Duodenal mucosa (tissue), 2 donors: ENCODE data around the gene OGFR.

Experiments
- H3K27ac ChIP-seq: one replicate; pipeline ENCODE4 v1.7.0; 2013; ENCODE audit warnings: low read depth, low read length
- H3K27me3 ChIP-seq, 2 donors: one replicate each; pipeline ENCODE4 v1.7.0; 2013; ENCODE audit warnings: low read length in 2 of 2, control low read depth in 1 of 2; ENCODE audit not compliant: insufficient read depth in 2 of 2, control insufficient read depth in 1 of 2
- H3K36me3 ChIP-seq, 2 donors: one replicate each; pipeline ENCODE4 v1.7.0; 2013; ENCODE audit warnings: low read length in 2 of 2, control low read depth in 1 of 2; ENCODE audit not compliant: insufficient read depth in 2 of 2, control insufficient read depth in 1 of 2
- H3K4me1 ChIP-seq, 2 donors: one replicate each; pipeline ENCODE4 v1.7.0; 2013; ENCODE audit warnings: low read length in 2 of 2, control low read depth in 1 of 2; ENCODE audit not compliant: insufficient read depth in 2 of 2, control insufficient read depth in 1 of 2
- H3K4me3 ChIP-seq, 2 donors: one replicate each; pipeline ENCODE4 v1.7.0; 2013; ENCODE audit warnings: low read length in 2 of 2, low read depth in 1 of 2
- H3K9ac ChIP-seq, 2 donors: one replicate each; pipeline ENCODE4 v1.7.0; 2013; ENCODE audit warnings: low read length in 2 of 2, low read depth in 1 of 2
- H3K9me3 ChIP-seq, 2 donors: one replicate each; pipeline ENCODE4 v1.7.0; 2013; ENCODE audit warnings: low read length in 2 of 2, control low read depth in 1 of 2; ENCODE audit not compliant: control insufficient read depth in 1 of 2

The OGFR gene

GRCh38 chr20:62792182-62792939, 12.3 kb upstream of the OGFR start:
- peaks cover 21 to 24% of the 10 kb centered on the region in 2 donors for H3K4me1 ChIP-seq
- no peak overlapping the region for H3K9ac ChIP-seq
- H3K4me3 ChIP-seq: no peak overlapping the region
- H3K9me3 ChIP-seq: no peaks in the 10 kb centered on the region
- H3K27ac ChIP-seq: no peak overlapping the region
- no peaks in the 10 kb centered on the region for H3K36me3 ChIP-seq
- H3K27me3 ChIP-seq: no peaks in the 10 kb centered on the region

GRCh38 chr20:62792940-62793756, 11.5 kb upstream of the OGFR start:
- Histone ChIP-seq H3K27ac (peak overlapping the region; percentile 85), H3K9me3 (no peaks in the 10 kb centered on the region), H3K36me3 (no peaks in the 10 kb centered on the region), H3K27me3 (no peaks in the 10 kb centered on the region), H3K4me1 (peaks cover 25 to 26% of the 10 kb centered on the region in 2 donors), H3K4me3 (peak overlapping the region; percentile 52 to 64), H3K9ac (peak overlapping the region; percentile 65 to 82)

DNA sequence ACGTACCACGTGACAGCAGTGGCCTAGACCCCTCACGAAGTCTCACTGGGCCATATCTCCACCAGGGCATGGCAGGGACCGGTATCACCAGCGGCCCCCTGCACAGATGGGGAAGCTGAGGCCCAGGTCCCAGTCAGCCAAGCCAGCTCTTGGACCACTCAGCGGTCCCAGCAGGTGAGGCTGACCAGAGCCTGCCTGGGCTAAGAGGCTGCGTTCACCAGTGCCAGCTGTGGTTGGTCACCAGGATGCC, 11.0 kb upstream of the OGFR start:
- Histone ChIP-seq H3K9me3 (no peaks in the 10 kb centered on the region), H3K9ac (peak overlapping the region; percentile 65 to 82), H3K27me3 (no peaks in the 10 kb centered on the region), H3K4me1 (peaks cover 28 to 30% of the 10 kb centered on the region in 2 donors), H3K27ac (peak overlapping the region; percentile 85), H3K4me3 (peak overlapping the region; percentile 52 to 64), H3K36me3 (peaks cover 0 to 3% of the 10 kb centered on the region in 2 donors)

DNA sequence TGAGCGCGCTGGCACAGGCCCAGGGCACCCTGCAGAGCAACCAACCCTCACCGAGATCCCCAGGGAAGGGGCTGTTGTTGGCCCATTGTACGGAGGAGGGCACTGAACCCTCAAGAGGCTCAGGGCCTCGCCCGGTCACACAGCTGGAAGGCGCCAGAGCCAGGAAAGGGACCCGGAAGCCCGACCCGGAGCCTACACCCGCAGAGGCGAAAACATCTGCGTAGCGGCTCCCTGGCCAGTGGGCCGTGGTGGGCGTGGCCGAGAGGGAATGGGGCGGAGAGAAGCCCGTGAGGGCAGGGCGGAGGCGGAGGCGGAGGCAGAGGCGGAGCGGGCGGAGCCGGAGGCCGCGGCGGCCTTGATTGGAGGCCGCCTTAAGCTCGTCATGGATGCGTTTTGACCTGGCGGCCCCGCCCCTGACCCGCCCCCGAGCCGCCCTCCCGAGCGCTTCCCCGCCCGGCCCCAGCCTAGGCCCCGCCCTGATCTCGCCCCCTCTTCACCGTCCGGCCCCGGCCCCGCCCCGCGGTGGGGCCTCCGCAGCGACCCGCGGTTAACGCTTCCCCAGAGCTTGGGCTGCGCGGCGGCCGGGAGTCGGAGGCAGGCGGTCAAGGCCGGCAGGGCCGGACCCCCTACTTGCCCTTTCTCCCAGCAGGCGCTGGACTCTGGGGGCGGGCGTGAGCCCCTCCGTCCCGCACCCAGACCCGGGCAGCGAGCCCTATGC, 10.5 kb upstream of the OGFR start:
- no peaks in the 10 kb centered on the region for H3K9me3 ChIP-seq
- H3K36me3 ChIP-seq: peaks cover 0 to 8% of the 10 kb centered on the region in 2 donors
- H3K27me3 ChIP-seq: no peaks in the 10 kb centered on the region
- peaks cover 33% of the 10 kb centered on the region in 2 donors for H3K4me1 ChIP-seq
- peak overlapping the region; percentile 82 to 91 for H3K9ac ChIP-seq
- peak overlapping the region; percentile 78 to 84 for H3K4me3 ChIP-seq
- H3K27ac ChIP-seq: peak overlapping the region; percentile 85

DNA sequence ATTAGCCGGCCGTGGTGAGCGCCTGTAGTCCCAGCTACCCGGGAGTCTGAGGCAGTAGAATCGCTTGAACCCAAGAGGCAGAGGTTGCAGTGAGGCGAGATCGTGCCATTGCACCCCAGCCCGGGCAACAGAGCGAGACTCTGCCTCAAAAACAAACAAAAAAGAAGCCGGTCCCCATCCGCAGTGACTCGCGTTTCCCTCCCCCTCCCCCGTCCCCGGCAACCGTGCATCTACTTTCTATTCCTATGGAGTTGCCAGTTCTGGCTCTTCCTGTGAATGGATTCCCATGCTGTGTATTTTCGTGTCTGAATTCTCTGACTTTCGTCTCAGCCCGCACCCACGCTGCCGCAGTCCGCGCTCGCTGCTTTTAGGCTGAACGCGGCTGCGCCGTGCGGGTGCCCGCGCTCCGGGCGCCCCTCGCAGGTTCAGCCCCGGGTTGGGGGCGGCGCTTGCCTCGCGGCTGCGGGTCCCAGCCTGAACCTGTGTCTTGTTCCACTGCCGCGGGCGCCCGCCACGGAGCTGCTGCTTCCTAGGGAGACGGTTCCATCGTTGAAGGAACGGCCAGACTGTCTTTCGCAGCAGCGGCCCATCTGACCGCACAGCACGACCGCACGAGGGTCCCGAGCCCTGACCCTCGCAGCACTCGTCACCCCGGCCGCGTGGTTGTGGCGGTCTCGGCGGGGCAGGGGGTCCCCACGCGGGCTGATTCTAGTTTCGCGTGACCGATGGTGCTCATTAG, 9.4 kb upstream of the OGFR start:
- peak overlapping the region; percentile 78 to 84 for H3K4me3 ChIP-seq
- H3K36me3 ChIP-seq: peaks cover 5 to 17% of the 10 kb centered on the region in 2 donors
- peak overlapping the region; percentile 65 to 91 for H3K9ac ChIP-seq
- H3K27me3 ChIP-seq: no peaks in the 10 kb centered on the region
- peak overlapping the region; percentile 75 for H3K27ac ChIP-seq
- H3K9me3 ChIP-seq: no peaks in the 10 kb centered on the region
- peaks cover 33% of the 10 kb centered on the region in 2 donors for H3K4me1 ChIP-seq

DNA sequence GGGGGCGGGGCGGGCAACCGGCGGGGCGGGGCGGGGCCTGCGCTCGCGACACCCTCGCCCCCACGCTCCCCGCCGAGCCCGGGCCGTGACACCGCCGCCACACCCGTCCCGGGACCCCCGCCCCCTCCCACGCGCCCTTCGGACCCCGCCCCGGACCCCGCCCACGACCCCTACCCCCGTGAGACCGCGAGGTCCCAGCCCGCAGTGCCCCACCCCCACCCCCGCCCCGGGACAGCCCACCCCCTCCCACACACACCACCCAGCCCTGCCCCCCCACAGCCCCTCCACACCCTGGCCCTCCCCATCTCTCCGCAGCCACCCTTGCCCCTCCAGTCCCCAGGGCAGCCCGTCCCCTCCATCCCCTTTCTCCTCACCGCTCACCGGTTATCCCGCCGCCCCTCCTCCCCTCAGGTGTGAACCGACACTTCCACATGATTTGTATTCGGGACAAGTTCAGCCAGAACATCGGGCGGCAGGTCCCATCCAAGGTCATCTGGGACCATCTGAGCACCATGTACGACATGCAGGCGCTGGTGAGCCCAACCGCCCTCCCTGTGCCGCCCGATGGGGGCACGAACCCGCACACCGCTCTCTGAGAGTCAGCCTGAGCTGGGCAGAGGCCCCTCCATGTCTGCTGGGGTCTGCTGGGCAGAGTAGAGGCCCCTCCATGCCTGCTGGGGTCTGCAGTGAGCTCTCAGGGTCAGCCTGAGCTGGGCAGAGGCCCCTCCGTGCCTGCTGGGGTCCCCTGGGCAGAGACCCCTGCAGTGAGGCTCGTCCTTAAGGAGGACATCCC, 7.7 kb upstream of the OGFR start:
- H3K9ac ChIP-seq: peak overlapping the region; percentile 63 to 66

DNA sequence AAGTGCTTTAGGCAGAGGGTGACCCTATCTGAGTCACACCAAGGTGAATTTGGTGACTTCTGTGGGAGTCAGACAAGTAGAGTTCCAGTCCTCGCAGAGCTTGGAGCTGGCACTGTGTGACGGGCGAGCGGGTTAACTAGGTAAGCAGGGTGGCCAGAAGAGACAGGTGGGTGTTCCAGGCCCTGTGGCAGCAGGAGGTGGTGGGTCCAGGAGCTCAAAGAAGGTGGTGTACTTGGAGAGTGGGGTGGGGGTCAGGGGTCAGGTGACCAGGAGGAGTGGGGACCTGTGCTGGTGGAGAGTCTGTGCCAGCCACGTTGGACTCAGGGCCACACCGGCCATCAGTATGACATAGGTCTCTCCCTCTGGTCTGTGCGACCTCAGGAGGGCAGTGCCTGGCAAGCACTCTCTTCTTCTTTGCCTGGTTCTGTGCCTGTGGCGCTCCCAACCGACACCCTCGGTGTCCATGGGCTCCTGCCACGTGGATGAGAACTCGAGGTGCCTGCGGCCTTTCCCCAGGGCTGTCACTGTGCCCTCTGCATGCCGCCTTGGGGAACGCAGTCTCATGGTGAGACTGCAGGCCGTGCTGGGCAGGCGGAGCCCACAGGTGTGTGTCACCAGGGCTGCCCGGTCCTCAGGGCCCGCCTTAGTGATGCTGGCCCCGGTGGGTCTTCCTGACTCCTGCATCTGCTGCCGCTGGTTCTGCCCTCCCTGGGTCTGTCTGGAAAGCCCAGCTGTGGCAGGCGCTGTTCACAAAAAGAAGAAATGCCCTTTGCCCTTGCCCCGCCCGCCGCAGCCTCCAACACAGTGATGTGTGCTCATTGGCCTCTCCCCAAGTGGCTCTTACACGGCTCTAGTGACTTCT, 6.7 kb upstream of the OGFR start:
- Histone ChIP-seq H3K27me3 (no peaks in the 10 kb centered on the region), H3K27ac (peak overlapping the region; percentile 79), H3K9me3 (no peaks in the 10 kb centered on the region), H3K4me3 (peak overlapping the region; percentile 52 to 53), H3K36me3 (peaks cover 11 to 25% of the 10 kb centered on the region in 2 donors), H3K4me1 (peaks cover 28 to 33% of the 10 kb centered on the region in 2 donors), H3K9ac (peak overlapping the region; percentile 63 to 66)

More for the DNA sequence above, 7.7 kb upstream of the OGFR start:
- Histone ChIP-seq H3K27ac (peak overlapping the region; percentile 80), H3K27me3 (no peaks in the 10 kb centered on the region), H3K36me3 (peaks cover 11 to 25% of the 10 kb centered on the region in 2 donors), H3K9me3 (no peaks in the 10 kb centered on the region), H3K4me3 (peak overlapping the region; percentile 52 to 65), H3K4me1 (peaks cover 28 to 33% of the 10 kb centered on the region in 2 donors)

- peaks cover 21 to 27% of the 10 kb centered on the region in 2 donors for H3K4me1 ChIP-seq
Measured at GRCh38 chr20:62799036-62799435, 5.6 kb upstream of the OGFR start.

More at GRCh38 chr20:62799036-62799435, 5.6 kb upstream of the OGFR start:
- no peak overlapping the region for H3K27ac ChIP-seq
- H3K27me3 ChIP-seq: no peaks in the 10 kb centered on the region
- no peak overlapping the region for H3K4me3 ChIP-seq
- H3K36me3 ChIP-seq: peaks cover 11 to 25% of the 10 kb centered on the region in 2 donors
- H3K9ac ChIP-seq: peak overlapping the region in 1 of 2 donors; percentile 0
- H3K9me3 ChIP-seq: no peaks in the 10 kb centered on the region
